Esophagus muscularis mucosa (tissue), 4 donors: Measurements from ENCODE around the gene SH2D6.

Experiments
- CTCF ChIP-seq, 3 experiments: fragments of 200-600 bp in 2 of 3; fragments of 450-650 bp in 1 of 3; sonication (generic) in 2 of 3; IDR thresholded peaks; one replicate each; pipeline ENCODE4 v1.5.1; 2017 to 2019; ENCODE audit warnings: antibody characterized with exemption in 3 of 3, mild to moderate bottlenecking in 2 of 3, moderate library complexity in 1 of 3
- EP300 ChIP-seq: sonication (generic); formaldehyde crosslinking; IDR thresholded peaks from one replicate; pipeline ENCODE4 v1.6.1; 2017; ENCODE audit warnings: antibody characterized with exemption
- POLR2A ChIP-seq: fragments of 450-650 bp; IDR thresholded peaks from one replicate; pipeline ENCODE4 v1.6.1; 2017; ENCODE audit warnings: antibody characterized with exemption, moderate library complexity, mild to moderate bottlenecking, low read depth
- POLR2AphosphoS5 ChIP-seq, 2 donors: sonication (generic); formaldehyde crosslinking; IDR thresholded peaks; one replicate each; pipeline ENCODE4 v1.6.1; 2017; ENCODE audit warnings: antibody characterized with exemption in 2 of 2

- TF ChIP-seq POLR2A (no peak), CTCF (IDR thresholded peaks at IDR 0.05) (no peak), EP300 (no peak), POLR2AphosphoS5 (IDR thresholded peaks at IDR 0.05) (no peak)
Measured at GRCh38 chr2:85428343-85428881, 9.9 kb downstream of the SH2D6 start.
